WTC11 (cell line): ENCODE measurements around the gene PNMT. TPM values are rescaled to one million over a fixed set of nuclear protein-coding genes. Genes with fewer than 3 reads are reported as not detected.
"Not testable (repeated sequence)": the region's sequence is repeated elsewhere in the genome, so short reads cannot be mapped to it uniquely, and the experiment has no call there.

Source experiments
- ATAC-seq: fragments of 200-7000 bp; cut with Tn5 transposase; 2 replicates; pipeline ENCODE4 v1.10.0; 2021; ENCODE audit warnings: mild to moderate bottlenecking, moderate library complexity
- CTCF ChIA-PET: fragments of 300-600 bp; sonication (Branson Sonifier 250); formaldehyde crosslinking; loops from one replicate; lab custom pipeline; 2021; ENCODE audit warnings: antibody characterized with exemption; lab: Charles Lee
- POLR2A ChIA-PET: fragments of 350-600 bp; sonication (Branson Sonifier 250); formaldehyde crosslinking; loops from one replicate; lab custom pipeline; 2021; ENCODE audit warnings: antibody characterized with exemption; lab: Charles Lee
- DNase-seq: peaks from one replicate; pipeline ENCODE4 v3.0.0; 2021; ENCODE audit warnings: low spot score
- H3K27ac Mint-ChIP-seq: 2 replicates; pipeline ENCODE4 v1.8.0; 2021; ENCODE audit warnings: mixed read lengths
- H3K27me3 Mint-ChIP-seq: 2 replicates; pipeline ENCODE4 v1.8.0; 2021; ENCODE audit warnings: low read depth, mild to moderate bottlenecking, moderate library complexity, mixed read lengths
- H3K36me3 Mint-ChIP-seq: 2 replicates; pipeline ENCODE4 v1.8.0; 2021; ENCODE audit warnings: mixed read lengths
- H3K4me1 Mint-ChIP-seq: 2 replicates; pipeline ENCODE4 v1.8.0; 2022; ENCODE audit warnings: mixed read lengths
- H3K4me3 Mint-ChIP-seq: 2 replicates; pipeline ENCODE4 v1.8.0; 2021; ENCODE audit warnings: mild to moderate bottlenecking, moderate library complexity, mixed read lengths
- H3K9me3 Mint-ChIP-seq: 2 replicates; pipeline ENCODE4 v1.8.0; 2021; ENCODE audit warnings: mixed read lengths
- ELF4 ChIP-seq: sonication (generic); formaldehyde crosslinking; IDR thresholded peaks from 2 replicates; pipeline ENCODE4 v1.8.1; 2022; ENCODE audit warnings: low read depth, mild to moderate bottlenecking, moderate library complexity, missing genetic modification reagents
- KAT7 ChIP-seq: sonication (generic); formaldehyde crosslinking; IDR thresholded peaks from 2 replicates; pipeline ENCODE4 v1.8.1; 2023; ENCODE audit warnings: missing genetic modification reagents, mild to moderate bottlenecking, borderline replicate concordance
- SMAD4 ChIP-seq: sonication (generic); formaldehyde crosslinking; IDR thresholded peaks from 2 replicates; pipeline ENCODE4 v1.8.0; 2022; ENCODE audit warnings: mild to moderate bottlenecking, missing genetic modification reagents
- total RNA-seq: library from RNA; stranded (reverse); gene quantifications from 3 replicates; pipeline ENCODE4 v1.2.3, GENCODE V29; 2021
- TF ChIP-seq, protein P1 (sequence below): sonication (generic); formaldehyde crosslinking; IDR thresholded peaks from 2 replicates; pipeline ENCODE4 v1.8.1; 2023; ENCODE audit warnings: mild to moderate bottlenecking, missing genetic modification reagents, moderate library complexity
- TF ChIP-seq, protein P2 (sequence below): sonication (generic); formaldehyde crosslinking; IDR thresholded peaks from 2 replicates; pipeline ENCODE4 v1.8.1; 2023; ENCODE audit warnings: mild to moderate bottlenecking, missing genetic modification reagents, borderline replicate concordance
- TF ChIP-seq, protein P3 (sequence below): sonication (generic); formaldehyde crosslinking; IDR thresholded peaks from 2 replicates; pipeline ENCODE4 v1.8.0; 2023; ENCODE audit warnings: missing genetic modification reagents
- TF ChIP-seq, protein P4 (sequence below): sonication (generic); formaldehyde crosslinking; IDR thresholded peaks from 2 replicates; pipeline ENCODE4 v1.8.0; 2022; ENCODE audit warnings: mild to moderate bottlenecking, missing genetic modification reagents
- TF ChIP-seq, protein P5 (sequence below): sonication (generic); formaldehyde crosslinking; IDR thresholded peaks from 2 replicates; pipeline ENCODE4 v1.8.0; 2022; ENCODE audit warnings: mild to moderate bottlenecking, missing genetic modification reagents
- TF ChIP-seq, protein P6 (sequence below): fragments of 250-450 bp; sonication (Bioruptor Pico); IDR thresholded peaks from 2 replicates; pipeline ENCODE4 v1.8.0; 2021; ENCODE audit warnings: mild to moderate bottlenecking
- TF ChIP-seq, protein P7 (sequence below): sonication (generic); formaldehyde crosslinking; IDR thresholded peaks from 2 replicates; pipeline ENCODE4 v1.8.1; 2022; ENCODE audit warnings: mild to moderate bottlenecking, moderate library complexity, missing genetic modification reagents

The PNMT gene
- total RNA-seq, 1 experiment from 2014 or later: 3.1 TPM

DNA sequence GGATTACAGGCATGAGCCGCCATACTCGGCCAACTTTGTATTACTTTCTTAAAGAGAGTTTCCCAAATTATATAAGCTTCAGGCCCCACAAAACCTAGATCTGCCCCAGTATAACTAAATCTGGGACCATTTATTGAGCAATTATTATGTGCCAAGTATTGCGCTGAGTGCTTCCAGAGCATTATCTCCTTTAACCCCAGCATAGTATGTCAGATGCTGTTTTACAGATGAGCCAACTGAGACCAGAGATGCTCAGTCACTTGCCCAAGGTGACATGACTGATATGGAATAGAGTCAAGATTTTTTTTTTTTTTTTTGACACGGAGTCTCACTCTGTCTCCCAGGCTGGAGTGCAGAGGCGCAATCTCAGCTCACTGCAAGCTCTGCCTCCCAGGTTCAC lies 29.7 kb downstream of the PNMT start:
- Mint-ChIP-seq H3K9me3 (no peaks in the 10 kb centered on the region), H3K36me3 (peaks cover 3% of the 10 kb centered on the region; the same call in 1 of the 2 replicates), H3K4me3 (no peak overlapping the region), H3K27ac (no peak overlapping the region), H3K4me1 (peaks cover 65% of the 10 kb centered on the region), H3K27me3 (no peaks in the 10 kb centered on the region)
- POLR2A ChIA-PET: no interaction called here
- CTCF ChIA-PET: interaction anchor here (0.7 to 3.7 kb wide), 2 partner anchors 45 to 76 kb away, joined by 6 to 22 read pairs; no protein-coding TSS in a partner anchor
- ATAC-seq (no peak), DNase-seq (no peak)
- TF ChIP-seq, protein P1, sequence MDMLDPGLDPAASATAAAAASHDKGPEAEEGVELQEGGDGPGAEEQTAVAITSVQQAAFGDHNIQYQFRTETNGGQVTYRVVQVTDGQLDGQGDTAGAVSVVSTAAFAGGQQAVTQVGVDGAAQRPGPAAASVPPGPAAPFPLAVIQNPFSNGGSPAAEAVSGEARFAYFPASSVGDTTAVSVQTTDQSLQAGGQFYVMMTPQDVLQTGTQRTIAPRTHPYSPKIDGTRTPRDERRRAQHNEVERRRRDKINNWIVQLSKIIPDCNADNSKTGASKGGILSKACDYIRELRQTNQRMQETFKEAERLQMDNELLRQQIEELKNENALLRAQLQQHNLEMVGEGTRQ (CRISPR knock-in tag): no peak
- TF ChIP-seq, protein P2, sequence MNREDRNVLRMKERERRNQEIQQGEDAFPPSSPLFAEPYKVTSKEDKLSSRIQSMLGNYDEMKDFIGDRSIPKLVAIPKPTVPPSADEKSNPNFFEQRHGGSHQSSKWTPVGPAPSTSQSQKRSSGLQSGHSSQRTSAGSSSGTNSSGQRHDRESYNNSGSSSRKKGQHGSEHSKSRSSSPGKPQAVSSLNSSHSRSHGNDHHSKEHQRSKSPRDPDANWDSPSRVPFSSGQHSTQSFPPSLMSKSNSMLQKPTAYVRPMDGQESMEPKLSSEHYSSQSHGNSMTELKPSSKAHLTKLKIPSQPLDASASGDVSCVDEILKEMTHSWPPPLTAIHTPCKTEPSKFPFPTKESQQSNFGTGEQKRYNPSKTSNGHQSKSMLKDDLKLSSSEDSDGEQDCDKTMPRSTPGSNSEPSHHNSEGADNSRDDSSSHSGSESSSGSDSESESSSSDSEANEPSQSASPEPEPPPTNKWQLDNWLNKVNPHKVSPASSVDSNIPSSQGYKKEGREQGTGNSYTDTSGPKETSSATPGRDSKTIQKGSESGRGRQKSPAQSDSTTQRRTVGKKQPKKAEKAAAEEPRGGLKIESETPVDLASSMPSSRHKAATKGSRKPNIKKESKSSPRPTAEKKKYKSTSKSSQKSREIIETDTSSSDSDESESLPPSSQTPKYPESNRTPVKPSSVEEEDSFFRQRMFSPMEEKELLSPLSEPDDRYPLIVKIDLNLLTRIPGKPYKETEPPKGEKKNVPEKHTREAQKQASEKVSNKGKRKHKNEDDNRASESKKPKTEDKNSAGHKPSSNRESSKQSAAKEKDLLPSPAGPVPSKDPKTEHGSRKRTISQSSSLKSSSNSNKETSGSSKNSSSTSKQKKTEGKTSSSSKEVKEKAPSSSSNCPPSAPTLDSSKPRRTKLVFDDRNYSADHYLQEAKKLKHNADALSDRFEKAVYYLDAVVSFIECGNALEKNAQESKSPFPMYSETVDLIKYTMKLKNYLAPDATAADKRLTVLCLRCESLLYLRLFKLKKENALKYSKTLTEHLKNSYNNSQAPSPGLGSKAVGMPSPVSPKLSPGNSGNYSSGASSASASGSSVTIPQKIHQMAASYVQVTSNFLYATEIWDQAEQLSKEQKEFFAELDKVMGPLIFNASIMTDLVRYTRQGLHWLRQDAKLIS (CRISPR knock-in tag): no peak
- TF ChIP-seq ELF4 (CRISPR knock-in tag) (no peak), SMAD4 (CRISPR knock-in tag) (no peak), KAT7 (no peak)
- TF ChIP-seq, protein P3, sequence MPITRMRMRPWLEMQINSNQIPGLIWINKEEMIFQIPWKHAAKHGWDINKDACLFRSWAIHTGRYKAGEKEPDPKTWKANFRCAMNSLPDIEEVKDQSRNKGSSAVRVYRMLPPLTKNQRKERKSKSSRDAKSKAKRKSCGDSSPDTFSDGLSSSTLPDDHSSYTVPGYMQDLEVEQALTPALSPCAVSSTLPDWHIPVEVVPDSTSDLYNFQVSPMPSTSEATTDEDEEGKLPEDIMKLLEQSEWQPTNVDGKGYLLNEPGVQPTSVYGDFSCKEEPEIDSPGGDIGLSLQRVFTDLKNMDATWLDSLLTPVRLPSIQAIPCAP (CRISPR knock-in tag): no peak
- TF ChIP-seq, protein P4, sequence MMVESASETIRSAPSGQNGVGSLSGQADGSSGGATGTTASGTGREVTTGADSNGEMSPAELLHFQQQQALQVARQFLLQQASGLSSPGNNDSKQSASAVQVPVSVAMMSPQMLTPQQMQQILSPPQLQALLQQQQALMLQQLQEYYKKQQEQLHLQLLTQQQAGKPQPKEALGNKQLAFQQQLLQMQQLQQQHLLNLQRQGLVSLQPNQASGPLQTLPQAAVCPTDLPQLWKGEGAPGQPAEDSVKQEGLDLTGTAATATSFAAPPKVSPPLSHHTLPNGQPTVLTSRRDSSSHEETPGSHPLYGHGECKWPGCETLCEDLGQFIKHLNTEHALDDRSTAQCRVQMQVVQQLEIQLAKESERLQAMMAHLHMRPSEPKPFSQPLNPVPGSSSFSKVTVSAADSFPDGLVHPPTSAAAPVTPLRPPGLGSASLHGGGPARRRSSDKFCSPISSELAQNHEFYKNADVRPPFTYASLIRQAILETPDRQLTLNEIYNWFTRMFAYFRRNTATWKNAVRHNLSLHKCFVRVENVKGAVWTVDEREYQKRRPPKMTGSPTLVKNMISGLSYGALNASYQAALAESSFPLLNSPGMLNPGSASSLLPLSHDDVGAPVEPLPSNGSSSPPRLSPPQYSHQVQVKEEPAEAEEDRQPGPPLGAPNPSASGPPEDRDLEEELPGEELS: no peak
- TF ChIP-seq, protein P5, sequence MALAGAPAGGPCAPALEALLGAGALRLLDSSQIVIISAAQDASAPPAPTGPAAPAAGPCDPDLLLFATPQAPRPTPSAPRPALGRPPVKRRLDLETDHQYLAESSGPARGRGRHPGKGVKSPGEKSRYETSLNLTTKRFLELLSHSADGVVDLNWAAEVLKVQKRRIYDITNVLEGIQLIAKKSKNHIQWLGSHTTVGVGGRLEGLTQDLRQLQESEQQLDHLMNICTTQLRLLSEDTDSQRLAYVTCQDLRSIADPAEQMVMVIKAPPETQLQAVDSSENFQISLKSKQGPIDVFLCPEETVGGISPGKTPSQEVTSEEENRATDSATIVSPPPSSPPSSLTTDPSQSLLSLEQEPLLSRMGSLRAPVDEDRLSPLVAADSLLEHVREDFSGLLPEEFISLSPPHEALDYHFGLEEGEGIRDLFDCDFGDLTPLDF (CRISPR knock-in tag): no peak
- TF ChIP-seq, protein P6, sequence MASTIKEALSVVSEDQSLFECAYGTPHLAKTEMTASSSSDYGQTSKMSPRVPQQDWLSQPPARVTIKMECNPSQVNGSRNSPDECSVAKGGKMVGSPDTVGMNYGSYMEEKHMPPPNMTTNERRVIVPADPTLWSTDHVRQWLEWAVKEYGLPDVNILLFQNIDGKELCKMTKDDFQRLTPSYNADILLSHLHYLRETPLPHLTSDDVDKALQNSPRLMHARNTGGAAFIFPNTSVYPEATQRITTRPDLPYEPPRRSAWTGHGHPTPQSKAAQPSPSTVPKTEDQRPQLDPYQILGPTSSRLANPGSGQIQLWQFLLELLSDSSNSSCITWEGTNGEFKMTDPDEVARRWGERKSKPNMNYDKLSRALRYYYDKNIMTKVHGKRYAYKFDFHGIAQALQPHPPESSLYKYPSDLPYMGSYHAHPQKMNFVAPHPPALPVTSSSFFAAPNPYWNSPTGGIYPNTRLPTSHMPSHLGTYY: no peak

DNA sequence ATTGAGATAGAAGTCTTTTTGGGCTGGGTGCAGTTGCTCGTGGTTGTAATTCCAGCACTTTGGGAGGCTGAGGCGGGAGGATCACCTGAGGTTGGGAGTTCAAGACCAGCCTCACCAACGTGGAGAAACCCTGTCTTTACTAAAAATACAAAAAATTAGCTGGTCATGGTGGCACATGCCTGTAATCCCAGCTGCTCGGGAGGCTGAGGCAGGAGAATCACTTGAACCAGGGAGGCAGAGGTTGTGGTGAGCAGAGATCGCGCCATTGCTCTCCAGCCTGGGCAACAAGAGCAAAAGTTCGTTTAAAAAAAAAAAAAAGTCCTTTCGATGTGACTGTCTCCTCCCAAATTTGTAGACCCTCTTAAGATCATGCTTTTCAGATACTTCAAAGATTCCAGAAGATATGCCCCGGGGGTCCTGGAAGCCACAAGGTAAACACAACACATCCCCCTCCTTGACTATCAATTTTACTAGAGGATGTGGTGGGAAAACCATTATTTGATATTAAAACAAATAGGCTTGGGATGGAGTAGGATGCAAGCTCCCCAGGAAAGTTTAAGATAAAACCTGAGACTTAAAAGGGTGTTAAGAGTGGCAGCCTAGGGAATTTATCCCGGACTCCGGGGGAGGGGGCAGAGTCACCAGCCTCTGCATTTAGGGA lies 31.0 kb downstream of the PNMT start:
- H3K27me3 Mint-ChIP-seq, H3K36me3 Mint-ChIP-seq, DNase-seq, H3K9me3 Mint-ChIP-seq, ATAC-seq: not testable (repeated sequence)
- TF ChIP-seq, protein P7, sequence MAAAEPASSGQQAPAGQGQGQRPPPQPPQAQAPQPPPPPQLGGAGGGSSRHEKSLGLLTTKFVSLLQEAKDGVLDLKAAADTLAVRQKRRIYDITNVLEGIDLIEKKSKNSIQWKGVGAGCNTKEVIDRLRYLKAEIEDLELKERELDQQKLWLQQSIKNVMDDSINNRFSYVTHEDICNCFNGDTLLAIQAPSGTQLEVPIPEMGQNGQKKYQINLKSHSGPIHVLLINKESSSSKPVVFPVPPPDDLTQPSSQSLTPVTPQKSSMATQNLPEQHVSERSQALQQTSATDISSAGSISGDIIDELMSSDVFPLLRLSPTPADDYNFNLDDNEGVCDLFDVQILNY: 0 out of 2 replicates have a peak, but pooled peaks have one; percentile 22
- peaks cover 73% of the 10 kb centered on the region for H3K4me1 Mint-ChIP-seq
- POLR2A ChIA-PET: interaction anchor here (0.6 to 1.6 kb wide), 6 partner anchors 11 to 72 kb away, joined by 4 to 25 read pairs (median 6); partner anchors contain the start of genes MIEN1 and PGAP3
- CTCF ChIA-PET: interaction anchor here (0.9 to 7.9 kb wide), 20 partner anchors 11 to 152 kb away, joined by 3 to 77 read pairs (median 5); partner anchors contain the start of genes MIEN1 and PGAP3
- H3K27ac Mint-ChIP-seq: peak overlapping the region; percentile 96
- H3K4me3 Mint-ChIP-seq: peak overlapping the region; percentile 95
